HG03097 (cell line): ENCODE measurements around the gene CCNYL1.
A peak's percentile ranks its signal among the peaks of the same experiment; 100 is the strongest.
"Not testable (repeated sequence)": the region's sequence is repeated elsewhere in the genome, so short reads cannot be mapped to it uniquely, and the experiment has no call there.

ENCODE experiments used
- ATAC-seq: cut with Tn5 transposase; IDR thresholded peaks from one replicate; pipeline ENCODE4 v1.9.1; 2021; ENCODE audit not compliant: unreplicated experiment, low FRiP score

Gene CCNYL1

GRCh38 chr2:207733597-207734240 is 22.3 kb downstream of the CCNYL1 start:
- no peak for ATAC-seq

DNA sequence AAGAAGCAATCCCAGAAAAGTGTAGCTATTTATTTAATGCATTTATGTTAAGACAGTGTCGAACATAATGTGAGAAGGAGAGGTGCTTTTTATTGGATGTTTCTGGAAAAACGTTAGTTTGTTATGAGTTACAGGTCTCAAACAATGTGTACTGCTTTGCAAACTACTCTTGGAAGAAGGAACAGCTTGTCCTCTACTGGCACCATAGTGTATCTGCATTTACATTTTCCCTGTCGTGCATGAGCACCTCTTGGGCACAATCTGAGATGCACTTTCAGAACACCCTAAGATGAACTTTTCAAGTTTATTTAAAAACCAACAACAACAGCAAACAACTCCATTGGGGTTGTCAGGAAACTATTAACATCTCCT is 22.8 kb downstream of the CCNYL1 start:
- no peak for ATAC-seq

GRCh38 chr2:207734636-207735512 is 23.4 kb downstream of the CCNYL1 start:
- no peak for ATAC-seq

DNA sequence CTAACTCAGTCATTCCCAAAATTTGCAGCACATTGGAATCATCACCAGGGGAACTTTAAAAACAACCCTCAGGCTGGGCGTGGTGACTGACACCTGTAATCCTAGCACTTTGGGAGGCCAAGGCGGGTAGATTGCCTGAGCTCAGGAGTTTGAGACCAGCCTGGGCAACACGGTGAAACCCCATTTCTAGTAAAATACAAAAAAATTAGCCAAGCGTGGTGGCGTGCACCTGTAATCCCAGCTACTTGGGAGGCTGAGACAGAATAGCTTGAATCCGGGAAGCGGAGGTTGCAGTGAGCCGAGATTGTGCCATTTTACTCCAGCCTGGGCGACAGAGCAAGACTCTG is 24.0 kb downstream of the CCNYL1 start:
- not testable (repeated sequence) for ATAC-seq

DNA sequence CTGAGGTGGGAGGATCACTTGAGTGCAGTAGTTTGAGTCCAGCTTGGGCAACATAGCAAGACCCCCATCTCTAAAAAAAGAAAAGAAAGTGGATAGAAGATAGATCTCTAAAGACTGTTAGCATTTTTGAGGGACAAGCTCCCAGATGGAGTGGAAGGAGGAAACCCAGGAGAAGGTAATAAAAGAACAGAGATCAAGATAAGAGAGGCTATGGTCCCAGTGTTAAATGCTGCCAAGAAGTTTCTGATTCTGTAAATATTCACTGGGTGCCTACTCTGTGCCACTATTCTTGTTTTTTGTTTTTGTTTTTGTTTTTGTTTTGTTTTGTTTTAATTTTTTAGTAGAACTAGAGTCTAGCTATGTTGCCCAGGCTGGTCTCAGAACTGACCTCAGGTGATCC is 32.1 kb downstream of the CCNYL1 start:
- no peak for ATAC-seq

- ATAC-seq: no peak
Observed at GRCh38 chr2:207744050-207744449, 32.6 kb downstream of the CCNYL1 start.

DNA sequence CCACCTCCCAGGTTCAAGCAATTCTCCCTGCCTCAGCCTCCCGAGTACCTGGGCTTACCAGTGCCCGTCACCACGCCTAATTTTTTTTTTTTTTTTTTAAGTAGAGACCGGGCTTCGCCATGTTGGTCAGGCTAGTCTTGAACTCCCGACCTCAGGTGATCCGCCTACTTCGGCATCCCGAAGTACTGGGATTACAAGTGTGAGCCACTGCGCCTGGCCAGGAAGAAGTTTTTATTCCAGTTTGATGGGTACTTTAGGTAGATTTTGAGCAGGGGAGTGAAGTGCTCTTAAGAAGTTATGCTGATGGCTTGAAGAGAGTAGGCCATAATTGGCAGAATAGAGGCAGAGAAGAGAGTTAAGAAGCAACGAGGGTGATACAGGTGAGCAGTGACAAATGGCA is 33.0 kb downstream of the CCNYL1 start:
- no peak for ATAC-seq

GRCh38 chr2:207746131-207746530 is 34.7 kb downstream of the CCNYL1 start:
- peak; percentile 74 for ATAC-seq

- ATAC-seq: no peak
Observed at GRCh38 chr2:207747653-207748560, 36.5 kb downstream of the CCNYL1 start.

DNA sequence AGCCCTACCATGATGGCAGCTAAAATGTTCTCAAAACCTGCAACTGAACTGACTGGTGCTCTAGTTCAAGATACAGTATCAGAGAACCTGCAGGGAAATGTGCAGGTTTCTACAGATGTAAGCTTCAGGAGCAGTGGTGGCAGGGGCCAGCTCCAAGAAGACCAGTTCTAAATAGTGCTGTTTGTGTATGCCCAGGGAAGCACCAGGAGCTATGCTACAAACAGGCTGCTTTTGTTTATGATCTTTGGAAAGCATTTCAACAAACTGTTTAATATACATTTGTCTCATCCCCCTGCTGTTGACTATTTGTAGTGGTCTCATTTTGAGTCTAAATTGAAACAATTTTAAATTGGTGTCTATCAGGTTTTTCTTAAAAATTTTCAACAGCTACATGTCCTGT is 37.6 kb downstream of the CCNYL1 start:
- ATAC-seq: no peak

DNA sequence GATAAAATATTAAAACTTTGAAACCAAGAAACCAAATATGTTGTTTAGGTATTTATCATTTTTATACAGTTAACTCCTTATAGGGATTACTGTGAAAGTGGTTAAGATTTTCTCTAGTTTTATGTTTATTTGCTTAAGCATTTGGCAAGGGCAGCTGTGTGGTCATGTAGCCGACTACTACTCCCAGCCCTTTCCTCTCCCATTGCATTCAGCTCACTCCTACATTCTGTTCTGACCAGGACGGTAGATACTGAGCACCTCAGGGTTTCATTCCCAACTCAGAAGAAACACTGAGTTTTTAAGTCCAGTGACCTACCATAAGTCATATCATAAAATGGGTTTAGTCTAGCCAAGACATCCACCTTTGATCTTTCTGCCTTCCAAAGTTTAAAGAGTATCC is 38.4 kb downstream of the CCNYL1 start:
- ATAC-seq: no peak

GRCh38 chr2:207750345-207750744 is 38.9 kb downstream of the CCNYL1 start:
- ATAC-seq: no peak

DNA sequence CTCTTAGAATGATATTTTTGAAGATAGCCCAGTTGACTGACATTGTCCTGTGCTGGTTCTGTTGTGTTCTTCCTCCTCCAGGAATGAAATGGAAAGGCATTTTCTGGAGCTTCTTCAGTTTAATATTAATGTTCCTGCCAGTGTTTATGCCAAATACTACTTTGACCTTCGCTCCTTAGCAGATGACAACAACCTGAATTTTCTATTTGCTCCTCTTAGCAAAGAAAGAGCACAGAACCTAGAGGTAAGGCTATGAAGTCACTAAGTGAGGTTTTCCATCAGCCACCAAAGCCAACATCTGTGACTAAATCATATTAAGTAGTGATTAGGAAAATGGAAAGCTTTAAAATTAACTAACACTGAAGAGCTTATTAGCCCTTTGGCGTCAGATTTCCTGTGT is 39.4 kb downstream of the CCNYL1 start:
- no peak for ATAC-seq

DNA sequence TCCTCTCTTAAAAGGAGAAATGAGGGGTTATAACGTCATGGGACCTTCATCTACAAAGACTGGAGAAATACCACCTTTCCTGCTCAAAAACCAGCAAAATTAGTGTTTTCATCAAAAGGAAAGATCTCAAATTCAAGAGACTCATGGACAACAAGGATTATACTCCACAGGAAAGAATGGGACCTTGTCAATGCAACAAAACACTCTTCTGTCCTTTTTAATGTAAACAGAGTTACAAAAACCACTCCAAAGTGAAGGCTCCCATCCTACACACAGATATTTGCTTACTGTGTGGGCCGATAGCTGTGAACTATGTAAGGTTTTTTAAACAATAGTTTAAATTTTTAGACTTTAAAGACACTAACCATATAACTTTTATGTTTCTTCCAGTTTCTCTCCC is 42.2 kb downstream of the CCNYL1 start:
- not testable (repeated sequence) for ATAC-seq

DNA sequence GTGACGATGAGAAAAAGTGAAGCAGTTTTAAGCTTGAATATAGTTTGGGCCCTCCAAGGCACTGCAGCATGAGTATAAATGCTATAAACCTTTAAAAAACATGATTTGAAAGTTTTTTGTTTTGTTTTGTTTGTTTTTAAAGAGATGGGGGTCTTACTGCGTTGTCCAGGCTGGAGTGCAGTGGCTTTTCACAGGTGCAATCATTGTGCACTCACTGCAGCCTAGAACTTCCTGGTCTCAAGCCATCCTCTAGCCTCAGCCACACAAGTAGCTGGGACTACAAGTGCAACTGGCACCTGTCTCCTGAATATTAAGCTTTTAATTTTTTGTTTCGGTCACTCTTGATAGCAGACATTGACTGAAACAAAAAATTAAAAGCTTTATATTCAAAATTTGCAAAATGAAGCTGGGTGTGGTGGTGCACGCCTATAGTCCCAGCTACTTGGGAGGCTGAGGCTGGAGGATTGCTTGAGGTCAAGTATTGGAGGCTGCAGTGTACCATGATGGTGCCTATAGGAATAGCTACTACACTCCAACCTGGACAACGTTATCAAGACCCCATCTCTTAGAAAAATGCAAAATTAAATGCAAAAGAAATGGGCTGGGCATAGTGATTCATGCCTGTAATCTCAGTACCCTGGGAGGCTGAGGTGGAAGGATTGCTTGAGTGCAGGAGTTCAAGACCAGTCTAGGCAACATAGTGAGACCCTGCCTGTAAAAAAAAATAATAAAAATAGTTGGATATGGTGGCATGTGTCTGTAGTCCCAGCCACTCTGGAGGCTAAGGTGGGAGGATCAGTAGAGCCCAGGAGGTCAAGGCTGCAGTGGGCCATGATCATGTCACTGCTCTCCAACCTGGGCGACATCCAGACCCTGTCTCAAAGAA is 43.3 kb downstream of the CCNYL1 start:
- no peak for ATAC-seq

GRCh38 chr2:207758025-207758424 is 46.6 kb downstream of the CCNYL1 start:
- ATAC-seq: no peak

- ATAC-seq: no peak
Observed at GRCh38 chr2:207759890-207760289, 48.5 kb downstream of the CCNYL1 start.

DNA sequence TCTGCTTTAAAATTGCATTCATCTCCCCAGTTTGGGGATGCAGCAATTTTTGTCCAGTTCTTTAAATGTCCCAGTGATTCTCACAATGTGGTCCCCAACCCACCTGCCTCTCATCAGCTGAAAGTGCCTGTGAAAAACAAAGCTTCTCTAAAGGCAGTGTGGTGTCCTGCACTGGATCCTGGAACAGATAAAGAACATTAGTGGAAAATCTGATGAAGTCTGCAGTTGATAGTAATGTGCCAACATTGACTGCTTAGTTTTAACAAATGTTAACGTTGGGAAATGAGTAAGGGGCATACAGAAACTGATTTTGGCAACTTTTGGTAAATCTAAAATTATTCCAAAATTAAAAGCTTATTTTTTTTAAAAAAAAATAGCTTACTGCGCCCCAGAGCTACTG is 49.0 kb downstream of the CCNYL1 start:
- ATAC-seq: no peak

GRCh38 chr2:207761426-207761825 is 50.0 kb downstream of the CCNYL1 start:
- ATAC-seq: not testable (repeated sequence)

DNA sequence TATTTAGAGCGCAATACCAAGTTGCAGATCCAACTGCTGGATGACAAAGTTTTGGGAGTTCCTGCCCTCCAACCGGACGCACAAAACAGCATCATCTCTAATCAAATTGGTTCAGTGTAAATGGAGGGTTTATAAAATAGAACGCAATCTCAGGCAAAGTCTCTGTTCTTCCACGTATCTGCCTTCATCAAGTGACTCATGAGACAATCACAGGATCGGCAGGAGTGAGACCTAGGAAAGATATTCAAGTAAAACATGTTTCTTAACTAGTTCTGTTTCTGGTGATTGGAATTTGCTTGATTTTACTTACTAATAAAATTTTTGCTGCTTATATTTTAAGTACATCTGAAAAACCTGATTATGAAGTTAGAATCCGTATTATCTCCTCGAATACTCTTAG is 50.7 kb downstream of the CCNYL1 start:
- ATAC-seq: no peak
